ENCODE data around the gene KDELR1. TPM values are rescaled to one million over a fixed set of nuclear protein-coding genes. Genes with fewer than 3 reads are reported as not detected.

KDELR1 gene
- total and polyA plus RNA-seq, 2 donors (not counting 3 experiments of a cell fraction or from before 2014, with no cell fraction given), result 199 to 224 TPM

- DNase-seq (ENCODE audit: low read depth, low spot score), result peak; percentile 93
- Histone ChIP-seq H3K36me3 (ENCODE audit: control insufficient read depth in 2 of 2, extremely low read depth in 1 of 2, insufficient read depth in 2 of 2, low read length in 2 of 2) (no peaks in the 10 kb centered on the region), H3K4me3 (replicated peaks in 1 of 3; ENCODE audit: insufficient read depth in 1 of 3, low read depth in 1 of 3, low read length in 3 of 3) (peak overlapping the region; percentile 11 to 53 (median 35)), H3K79me2 (ENCODE audit: control insufficient read depth, insufficient read depth, low read length) (no peaks in the 10 kb centered on the region), H3K9ac (replicated peaks; ENCODE audit: extremely low read depth, insufficient read depth, low read length) (peak overlapping the region; percentile 68), H3K27ac (ENCODE audit: insufficient read depth, low read depth, low read length) (peak overlapping the region; percentile 40), H3K9me1 (replicated peaks; ENCODE audit: control insufficient read depth, extremely low read depth, insufficient read depth, low read length) (no peaks in the 10 kb centered on the region), H3K9me3 (replicated peaks; ENCODE audit: control insufficient read depth, insufficient read depth, low read length) (no peaks in the 10 kb centered on the region), H3K4me2 (ENCODE audit: insufficient read depth, low read length) (peak overlapping the region; percentile 73), H3K4me1 (ENCODE audit: control insufficient read depth, extremely low read depth, insufficient read depth, low read length) (peaks cover 8% of the 10 kb centered on the region), H2AFZ (ENCODE audit: low read depth, low read length) (peak overlapping the region; percentile 55), H3K27me3 (ENCODE audit: control insufficient read depth in 2 of 2, insufficient read depth in 2 of 2, low read length in 2 of 2) (no peaks in the 10 kb centered on the region), H4K20me1 (replicated peaks; ENCODE audit: control insufficient read depth, extremely low read depth, insufficient read depth, low read length) (no peaks in the 10 kb centered on the region)
- intact Hi-C loops (cut with micrococcal nuclease) (no loop called here), dilution Hi-C loops (cut with MboI; ENCODE audit: extremely low pct_ligation_motif_present, low sequenced_read_pairs) (no loop called here)
- POLR2A ChIA-PET, result interaction anchor here (1.4 kb wide), 1 partner anchor 252 kb away, joined by 3 read pairs; the partner anchor contains the start of gene PLA2G4C
- CTCF ChIA-PET, result interaction anchor here (0.9 to 4.5 kb wide), 9 partner anchors 12 to 222 kb away, joined by 3 to 29 read pairs (median 10); partner anchors contain the start of genes GRWD1 and KDELR1
- peak; percentile 4 for FAIRE-seq
- no TSS peak for BruUV-seq (replicated peaks)
- TF ChIP-seq POLR2AphosphoS5 (IDR thresholded peaks at IDR 0.05; ENCODE audit: insufficient read depth, low read depth, low read length), result peak; percentile 24
- no peak for TF ChIP-seq MAX (IDR thresholded peaks at IDR 0.05; ENCODE audit: insufficient read depth, insufficient read length)
- peak; percentile 28 for TF ChIP-seq POLR2A (IDR thresholded peaks at IDR 0.05; ENCODE audit: low read depth, low read length)
Observed at GRCh38 chr19:48362716-48363499, 28.4 kb downstream of the KDELR1 start.

- H3K9me3 ChIP-seq (replicated peaks; ENCODE audit: control insufficient read depth, insufficient read depth, low read length), result no peaks in the 10 kb centered on the region
- no peaks in the 10 kb centered on the region for H3K9me1 ChIP-seq (replicated peaks; ENCODE audit: control insufficient read depth, extremely low read depth, insufficient read depth, low read length)
- no peak overlapping the region for H3K27ac ChIP-seq (ENCODE audit: insufficient read depth, low read depth, low read length)
- no peak overlapping the region for H3K9ac ChIP-seq (replicated peaks; ENCODE audit: extremely low read depth, insufficient read depth, low read length)
- no peaks in the 10 kb centered on the region for H3K27me3 ChIP-seq (ENCODE audit: control insufficient read depth in 2 of 2, insufficient read depth in 2 of 2, low read length in 2 of 2)
- DNase-seq (ENCODE audit: low read depth, low spot score) (no peak), FAIRE-seq (no peak)
- TF ChIP-seq FOS (IDR thresholded peaks at IDR 0.05; ENCODE audit: borderline replicate concordance, insufficient read depth, low read length) (no peak), POLR2A (IDR thresholded peaks at IDR 0.05; ENCODE audit: low read depth, low read length) (no peak), JUN (IDR thresholded peaks at IDR 0.05; ENCODE audit: borderline replicate concordance, insufficient read depth, insufficient read length, low read depth) (no peak), CTCF (IDR thresholded peaks at IDR 0.05; ENCODE audit: extremely low read depth in 1 of 2, insufficient read depth in 1 of 2, low read depth in 1 of 2, low read length in 2 of 2) (no peak), MYC (IDR thresholded peaks at IDR 0.05; ENCODE audit: low read depth, low read length) (no peak), GATA2 (IDR thresholded peaks at IDR 0.05; ENCODE audit: insufficient read depth, insufficient read length, low read depth, low read length) (no peak), MAX (IDR thresholded peaks at IDR 0.05; ENCODE audit: insufficient read depth, insufficient read length) (no peak), POLR2AphosphoS5 (IDR thresholded peaks at IDR 0.05; ENCODE audit: insufficient read depth, low read depth, low read length) (no peak), EZH2 (IDR thresholded peaks at IDR 0.05; ENCODE audit: borderline replicate concordance, low read depth, low read length, severe bottlenecking) (no peak)
- BruUV-seq (replicated peaks), result no TSS peak
- no peaks in the 10 kb centered on the region for H3K79me2 ChIP-seq (ENCODE audit: control insufficient read depth, insufficient read depth, low read length)
- H3K4me1 ChIP-seq (ENCODE audit: control insufficient read depth, extremely low read depth, insufficient read depth, low read length), result peaks cover 8% of the 10 kb centered on the region
- H2AFZ ChIP-seq (ENCODE audit: low read depth, low read length), result no peak overlapping the region
- intact Hi-C loops (cut with micrococcal nuclease) (no loop called here), dilution Hi-C loops (cut with MboI; ENCODE audit: extremely low pct_ligation_motif_present, low sequenced_read_pairs) (no loop called here)
- ChIA-PET CTCF (interaction anchor here (2.5 to 4.5 kb wide), 2 partner anchors 11 to 29 kb away, joined by 20 to 29 read pairs; partner anchors contain the start of gene KDELR1), POLR2A (no interaction called here)
- no peak overlapping the region for H3K4me2 ChIP-seq (ENCODE audit: insufficient read depth, low read length)
- H3K36me3 ChIP-seq (ENCODE audit: control insufficient read depth in 2 of 2, extremely low read depth in 1 of 2, insufficient read depth in 2 of 2, low read length in 2 of 2), result no peaks in the 10 kb centered on the region
- H4K20me1 ChIP-seq (replicated peaks; ENCODE audit: control insufficient read depth, extremely low read depth, insufficient read depth, low read length), result no peaks in the 10 kb centered on the region
- H3K4me3 ChIP-seq (replicated peaks in 1 of 3; ENCODE audit: insufficient read depth in 1 of 3, low read depth in 1 of 3, low read length in 3 of 3), result no peak overlapping the region
Observed at GRCh38 chr19:48361912-48362311, 29.4 kb downstream of the KDELR1 start.
